ENCODE results near the gene BARX2. TPM values are rescaled to one million over a fixed set of nuclear protein-coding genes. Genes with fewer than 3 reads are reported as not detected.

BARX2 gene
- total RNA-seq, 2 experiments from 2014 or later, result not detected

GRCh38 chr11:129377739-129378138 lies 2.1 kb downstream of the BARX2 start:
- TF ChIP-seq CTCF (IDR thresholded peaks at IDR 0.05), result no peak
- POLR2A ChIA-PET, result no interaction called here
- DNase-seq (no peak), ATAC-seq (no peak)
- H3K27ac Mint-ChIP-seq, result no peak overlapping the region
- CTCF ChIA-PET, result no interaction called here
- no peaks in the 10 kb centered on the region for H3K9me3 Mint-ChIP-seq
- H3K27me3 Mint-ChIP-seq, result peaks cover 53% of the 10 kb centered on the region
- peaks cover 21% of the 10 kb centered on the region for H3K4me1 Mint-ChIP-seq (ENCODE audit: low read depth)
- intact Hi-C loops (cut with micrococcal nuclease), result no loop called here
- H3K4me3 Mint-ChIP-seq, result no peak overlapping the region
- H3K36me3 Mint-ChIP-seq (ENCODE audit: low read depth), result no peaks in the 10 kb centered on the region

- intact Hi-C loops (cut with micrococcal nuclease), result no loop called here
- Mint-ChIP-seq H3K9me3 (no peaks in the 10 kb centered on the region), H3K4me3 (no peak overlapping the region), H3K36me3 (ENCODE audit: low read depth) (no peaks in the 10 kb centered on the region), H3K27me3 (peaks cover 42% of the 10 kb centered on the region), H3K27ac (no peak overlapping the region), H3K4me1 (ENCODE audit: low read depth) (peaks cover 7% of the 10 kb centered on the region)
- ATAC-seq (no peak), DNase-seq (no peak)
- CTCF ChIA-PET, result no interaction called here
- POLR2A ChIA-PET, result no interaction called here
- no peak for TF ChIP-seq CTCF (IDR thresholded peaks at IDR 0.05)
Observed at GRCh38 chr11:129380413-129380812, 4.8 kb downstream of the BARX2 start.

GRCh38 chr11:129382583-129382982 lies 6.9 kb downstream of the BARX2 start:
- TF ChIP-seq CTCF (IDR thresholded peaks at IDR 0.05), result no peak
- peaks cover 29% of the 10 kb centered on the region for H3K27me3 Mint-ChIP-seq
- no peaks in the 10 kb centered on the region for H3K36me3 Mint-ChIP-seq (ENCODE audit: low read depth)
- ChIA-PET CTCF (no interaction called here), POLR2A (no interaction called here)
- no peak for DNase-seq
- H3K27ac Mint-ChIP-seq, result no peak overlapping the region
- ATAC-seq, result no peak
- no peaks in the 10 kb centered on the region for H3K9me3 Mint-ChIP-seq
- no peaks in the 10 kb centered on the region for H3K4me1 Mint-ChIP-seq (ENCODE audit: low read depth)
- H3K4me3 Mint-ChIP-seq, result no peak overlapping the region
- intact Hi-C loops (cut with micrococcal nuclease), result no loop called here

- Mint-ChIP-seq H3K4me3 (no peak overlapping the region), H3K27ac (no peak overlapping the region), H3K36me3 (ENCODE audit: low read depth) (no peaks in the 10 kb centered on the region), H3K4me1 (ENCODE audit: low read depth) (no peaks in the 10 kb centered on the region), H3K27me3 (peaks cover 24% of the 10 kb centered on the region), H3K9me3 (no peaks in the 10 kb centered on the region)
- ChIA-PET CTCF (no interaction called here), POLR2A (no interaction called here)
- no peak for TF ChIP-seq CTCF (IDR thresholded peaks at IDR 0.05)
- no peak for DNase-seq
- intact Hi-C loops (cut with micrococcal nuclease), result no loop called here
- no peak for ATAC-seq
Observed at GRCh38 chr11:129383060-129383459, 7.4 kb downstream of the BARX2 start.

GRCh38 chr11:129383502-129383901 lies 7.9 kb downstream of the BARX2 start:
- H3K27ac Mint-ChIP-seq, result no peak overlapping the region
- peaks cover 24% of the 10 kb centered on the region for H3K27me3 Mint-ChIP-seq
- no peak for TF ChIP-seq CTCF (IDR thresholded peaks at IDR 0.05)
- intact Hi-C loops (cut with micrococcal nuclease), result no loop called here
- ChIA-PET POLR2A (no interaction called here), CTCF (no interaction called here)
- DNase-seq, result no peak
- H3K4me1 Mint-ChIP-seq (ENCODE audit: low read depth), result no peaks in the 10 kb centered on the region
- H3K36me3 Mint-ChIP-seq (ENCODE audit: low read depth), result no peaks in the 10 kb centered on the region
- no peak overlapping the region for H3K4me3 Mint-ChIP-seq
- no peak for ATAC-seq
- no peaks in the 10 kb centered on the region for H3K9me3 Mint-ChIP-seq
